HG02623 (cell line): ENCODE results near the gene CTCFL.
"Not testable (repeated sequence)": the region's sequence is repeated elsewhere in the genome, so short reads cannot be mapped to it uniquely, and the experiment has no call there.

Experiments
- ATAC-seq: cut with Tn5 transposase; IDR thresholded peaks from one replicate; pipeline ENCODE4 v1.9.1; 2021; ENCODE audit warnings: moderate library complexity; ENCODE audit not compliant: unreplicated experiment

CTCFL gene

DNA sequence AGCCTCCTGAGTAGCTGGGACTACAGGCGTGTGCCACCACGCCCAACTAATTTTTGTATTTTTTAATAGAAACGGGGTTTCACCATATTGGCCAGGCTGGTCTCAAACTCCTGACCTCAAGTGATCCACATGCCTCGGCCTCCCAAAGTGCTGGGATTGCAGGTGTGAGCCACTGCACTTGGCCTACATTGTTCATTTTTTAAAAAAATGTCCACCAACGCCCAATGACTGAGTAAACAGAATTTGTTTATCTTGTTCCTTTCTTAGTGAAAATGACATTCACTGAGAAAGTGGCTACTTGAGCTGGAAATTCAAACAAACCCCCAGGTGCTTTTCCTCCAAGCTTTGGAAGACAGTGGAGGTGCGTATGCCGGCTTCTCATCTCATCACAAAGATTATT is 13.2 kb downstream of the CTCFL start:
- not testable (repeated sequence) for ATAC-seq

- ATAC-seq, result no peak
Measured at GRCh38 chr20:57509665-57510237, 15.2 kb downstream of the CTCFL start.

DNA sequence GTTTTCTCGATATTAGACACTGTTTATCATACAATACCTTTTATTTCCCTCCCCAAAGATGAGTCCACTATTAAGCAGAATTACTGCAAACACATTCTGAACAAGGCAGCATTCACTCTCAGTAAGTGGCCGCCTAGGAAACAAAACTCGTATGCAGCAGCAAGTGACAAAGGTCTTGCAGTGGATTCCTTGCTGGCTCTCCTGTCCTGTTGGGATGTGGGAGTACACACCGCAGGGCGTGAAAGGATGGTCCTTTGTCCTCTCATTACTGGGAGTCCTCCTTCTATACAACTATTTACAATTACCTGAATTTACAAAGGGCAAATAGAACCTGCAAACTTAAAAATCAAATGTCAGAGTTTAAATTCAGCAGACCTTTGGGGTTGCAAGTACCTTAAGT is 16.1 kb downstream of the CTCFL start:
- ATAC-seq, result no peak

GRCh38 chr20:57508381-57508780 is 16.6 kb downstream of the CTCFL start:
- ATAC-seq, result no peak

DNA sequence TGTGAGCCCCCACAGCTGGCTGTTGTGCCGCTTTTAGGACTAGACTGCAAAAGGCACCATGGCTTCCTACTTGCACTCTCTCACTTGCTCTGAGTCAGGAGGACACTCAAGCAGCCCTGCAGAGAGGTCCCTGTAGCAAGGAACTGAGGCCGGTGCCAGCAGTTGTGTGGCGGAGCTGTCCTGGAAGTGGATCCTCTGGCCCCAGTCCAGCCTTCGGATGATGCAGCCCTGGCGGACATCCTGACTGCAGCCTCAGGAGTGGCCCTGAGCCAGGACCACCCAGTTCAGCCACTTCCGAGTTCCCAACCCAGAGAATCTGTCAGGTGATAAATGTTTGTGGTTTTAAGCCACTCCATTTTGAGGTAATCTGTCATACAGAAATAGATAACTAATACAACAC is 17.5 kb downstream of the CTCFL start:
- ATAC-seq, result no peak

DNA sequence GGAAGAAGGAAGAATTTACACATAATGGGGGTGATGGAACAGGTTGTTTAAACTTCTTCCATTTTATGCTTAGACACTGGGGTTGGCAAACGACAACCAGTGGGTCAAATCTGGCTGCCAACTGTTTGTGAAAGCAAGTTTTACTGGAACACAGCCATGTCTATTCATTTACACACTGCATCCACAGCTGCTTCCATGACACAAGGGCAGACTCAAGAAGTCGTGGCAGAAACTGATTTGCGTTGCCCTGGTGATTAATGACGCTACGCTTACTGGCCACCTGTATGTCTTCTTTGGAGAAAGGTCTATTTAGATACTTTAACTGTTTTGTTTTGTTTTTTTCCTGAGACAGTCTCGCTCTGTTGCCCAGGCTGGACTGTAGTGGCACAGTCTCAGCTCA is 19.0 kb downstream of the CTCFL start:
- ATAC-seq, result no peak

- ATAC-seq, result no peak
Measured at GRCh38 chr20:57504411-57504810, 20.5 kb downstream of the CTCFL start.

- no peak for ATAC-seq
Measured at GRCh38 chr20:57503035-57503658, 21.8 kb downstream of the CTCFL start.

DNA sequence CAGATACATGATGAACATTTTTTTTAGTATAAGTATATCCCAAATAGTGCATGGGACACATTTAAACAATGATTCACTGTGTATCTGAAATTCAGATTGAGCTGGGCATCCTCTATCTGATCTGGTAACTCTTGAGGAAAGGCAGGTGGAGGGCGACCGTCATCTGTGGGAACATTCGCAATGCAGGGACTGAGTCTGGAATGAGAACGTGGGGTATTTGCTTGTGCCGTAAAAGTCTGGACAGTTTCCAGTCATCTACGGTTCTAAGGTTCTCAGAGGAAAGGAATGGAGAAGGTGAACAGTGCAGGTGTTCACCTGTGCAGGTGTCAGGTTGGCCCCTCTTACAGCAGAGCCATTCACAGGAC is 22.6 kb downstream of the CTCFL start:
- ATAC-seq, result no peak

DNA sequence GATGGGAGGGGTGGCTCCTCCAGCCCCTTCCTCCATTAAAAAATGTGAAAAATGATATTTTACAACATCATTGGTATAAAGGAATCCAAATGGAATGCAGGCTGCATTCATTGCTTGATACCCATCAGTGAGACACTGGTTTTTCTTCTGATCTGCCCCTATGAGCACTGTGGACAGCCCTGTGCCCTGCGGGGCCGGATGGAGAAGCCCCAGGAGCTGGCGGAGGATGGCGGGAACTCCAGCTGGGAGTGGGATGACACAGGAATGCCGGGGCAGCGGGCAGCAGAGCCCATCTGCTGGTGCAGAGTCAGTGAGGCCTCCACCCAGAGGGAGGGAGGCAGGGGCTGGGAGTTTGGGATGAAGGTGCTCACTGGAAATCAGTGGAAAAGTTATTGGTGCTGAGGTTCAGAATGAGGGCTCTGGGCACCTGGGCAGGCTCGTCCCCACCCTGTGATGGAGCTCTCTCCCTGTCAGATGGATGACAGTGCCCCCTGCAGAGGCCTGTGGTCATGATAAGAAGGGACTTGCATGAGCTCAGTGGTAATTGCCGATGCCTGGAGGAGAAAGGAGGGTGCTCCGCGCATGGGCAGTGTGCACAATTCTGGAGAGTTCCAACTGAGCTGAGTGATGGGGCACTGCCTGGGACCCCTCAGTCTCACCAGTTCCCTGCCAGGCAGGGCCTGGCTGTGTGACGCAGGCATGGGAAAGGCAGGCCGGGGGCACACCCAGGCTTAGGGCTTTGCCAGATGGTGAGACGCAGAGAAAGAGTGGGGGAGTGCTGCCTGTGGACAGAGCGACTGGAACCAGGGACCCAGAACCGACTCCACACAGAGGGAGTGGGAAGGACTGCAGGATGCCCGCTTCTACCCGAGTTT is 23.2 kb downstream of the CTCFL start:
- ATAC-seq, result no peak

DNA sequence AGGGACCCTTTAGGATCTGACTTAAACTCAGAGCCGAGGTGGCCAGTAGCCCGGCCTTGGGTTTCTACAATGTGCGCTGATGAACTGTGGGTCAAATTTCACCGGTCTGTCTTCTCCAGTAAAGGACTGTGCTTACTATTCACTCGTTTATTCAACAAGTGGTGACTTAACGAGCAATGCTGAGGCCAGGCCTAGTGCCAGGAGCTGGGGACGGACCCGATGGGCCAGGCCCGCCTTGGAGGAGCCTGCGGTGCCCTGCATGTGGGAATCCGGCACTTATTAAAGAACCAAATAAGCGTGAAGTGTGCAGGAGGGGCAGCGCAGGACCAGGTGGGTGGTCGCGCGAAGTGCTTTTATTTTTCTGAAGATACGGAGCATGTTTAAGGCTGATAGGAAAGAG is 24.0 kb downstream of the CTCFL start:
- no peak for ATAC-seq

DNA sequence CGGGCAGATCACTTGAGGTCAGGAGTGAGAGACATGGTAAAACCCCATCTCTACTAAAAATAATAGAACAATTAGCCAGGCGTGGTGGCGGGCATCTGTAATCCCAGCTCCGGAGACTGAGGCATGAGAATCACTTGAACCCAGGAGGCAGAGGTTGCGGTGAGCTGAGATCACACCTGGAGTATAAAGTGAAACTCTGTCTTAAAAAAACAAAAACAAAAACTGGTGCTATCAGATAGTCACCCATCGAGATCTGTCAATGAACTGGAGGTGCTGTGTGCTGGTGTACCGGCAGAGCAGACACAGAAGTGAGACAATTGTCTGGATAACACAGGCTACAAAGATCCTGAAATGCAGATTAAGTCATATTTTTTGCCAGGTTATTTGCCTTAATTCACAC is 24.7 kb downstream of the CTCFL start:
- ATAC-seq, result no peak

- no peak for ATAC-seq
Measured at GRCh38 chr20:57499676-57500075, 25.3 kb downstream of the CTCFL start.

DNA sequence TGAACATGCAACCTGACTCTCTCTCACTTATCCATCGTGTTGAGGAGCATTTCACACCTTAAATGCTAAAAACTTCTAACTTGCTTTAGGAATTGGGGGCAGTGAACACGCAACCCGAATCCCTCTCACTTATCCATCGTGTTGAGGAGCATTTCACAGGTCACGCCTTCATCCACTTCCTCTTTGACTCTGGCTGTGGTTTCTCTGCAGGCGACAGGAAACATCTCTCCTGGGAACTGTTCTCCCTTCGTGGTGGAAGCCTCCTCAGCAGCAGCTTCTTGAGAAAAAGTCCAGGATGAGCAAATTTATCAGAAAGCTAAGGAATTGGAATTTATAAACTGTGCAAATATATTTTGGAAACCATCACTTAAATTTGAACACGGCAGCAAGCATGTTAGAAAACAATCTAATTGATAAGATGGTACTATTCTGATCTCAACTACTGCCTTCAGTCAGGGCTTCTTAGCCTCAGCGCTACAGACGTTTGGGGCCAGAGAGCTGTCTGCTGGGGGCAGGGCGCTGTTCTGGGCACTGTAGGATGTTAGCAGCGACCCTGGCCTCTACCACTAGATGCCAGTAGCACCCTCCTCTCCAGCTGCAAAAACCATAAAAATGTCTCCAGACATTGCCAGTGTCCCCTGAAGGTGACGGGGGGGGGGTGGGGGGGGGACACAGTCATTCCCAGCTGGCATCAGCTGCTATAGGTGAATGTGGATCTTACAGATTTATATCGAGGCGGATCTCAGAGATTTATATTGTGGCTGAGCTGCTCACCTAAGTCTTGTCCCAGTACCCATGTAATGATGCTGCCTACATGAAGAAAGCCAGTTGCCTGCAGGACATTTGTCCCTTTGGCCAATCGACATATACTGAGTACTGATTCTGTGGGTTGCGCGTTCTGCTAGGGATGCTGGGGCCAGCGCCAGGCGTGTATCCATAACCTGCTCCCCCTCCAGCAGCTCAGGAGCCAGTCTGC is 26.2 kb downstream of the CTCFL start:
- no peak for ATAC-seq

GRCh38 chr20:57496592-57496991 is 28.3 kb downstream of the CTCFL start:
- no peak for ATAC-seq

DNA sequence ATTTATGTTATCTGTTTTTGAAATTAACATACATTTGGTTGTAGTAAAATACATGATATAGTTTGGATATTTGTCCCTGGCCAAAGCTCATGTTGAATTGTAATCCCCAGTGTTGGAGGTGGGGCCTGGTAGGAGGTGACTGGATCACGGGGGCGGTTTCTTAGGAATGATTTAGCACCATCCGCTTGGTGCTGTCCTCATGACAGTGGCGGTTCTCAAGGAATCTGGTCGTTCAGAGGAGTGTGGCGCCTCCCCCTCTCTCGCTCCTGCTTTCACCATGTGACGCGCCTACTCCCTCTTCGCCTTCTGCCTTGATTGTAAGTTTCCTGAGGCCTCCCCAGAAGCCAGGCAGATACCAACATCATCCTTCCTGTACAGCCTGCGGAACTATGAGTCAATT is 29.0 kb downstream of the CTCFL start:
- no peak for ATAC-seq

DNA sequence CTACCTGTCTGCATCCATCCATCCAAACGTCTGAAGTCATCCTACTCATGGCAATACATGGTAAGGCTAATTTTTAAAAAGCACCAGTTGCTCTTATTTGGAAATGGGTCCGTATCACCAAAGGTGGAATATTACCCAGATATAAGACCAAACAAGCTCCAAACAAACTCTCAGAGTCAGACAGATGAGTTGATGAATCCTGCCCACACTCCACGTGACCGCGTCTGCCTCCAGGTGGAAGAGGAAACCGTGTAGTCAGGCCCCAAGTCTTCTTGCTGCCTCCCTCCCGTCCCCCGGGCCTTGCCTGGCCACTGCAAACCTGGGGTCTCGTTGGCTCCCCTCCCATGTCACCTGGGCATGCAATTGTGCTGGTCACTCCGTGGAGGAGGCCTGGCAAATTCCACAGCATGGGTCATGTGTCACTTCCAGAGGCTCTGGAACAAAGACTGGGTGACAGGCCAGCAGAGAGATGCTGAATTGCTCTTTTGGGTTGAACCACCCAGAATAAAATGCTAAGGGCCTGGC is 31.8 kb downstream of the CTCFL start:
- ATAC-seq, result no peak

DNA sequence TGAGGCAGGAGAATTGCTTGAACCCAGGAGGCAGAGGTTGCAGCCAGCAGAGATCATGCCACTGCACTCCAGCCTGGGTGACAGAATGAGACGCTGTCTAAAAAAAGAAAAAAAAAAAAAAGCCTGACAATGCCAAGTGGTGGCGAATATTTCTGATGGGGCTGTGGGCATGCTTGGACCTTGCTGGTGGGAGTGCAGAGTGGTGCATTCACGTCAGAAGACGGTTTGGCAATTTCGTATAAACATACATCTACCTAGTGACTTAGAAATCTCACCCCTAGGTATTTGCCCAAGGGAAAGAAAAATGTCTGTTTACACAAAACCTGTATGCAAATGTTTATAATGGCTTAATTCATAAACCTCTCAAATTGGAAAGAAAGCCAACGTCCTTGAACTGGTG is 33.6 kb downstream of the CTCFL start:
- no peak for ATAC-seq

DNA sequence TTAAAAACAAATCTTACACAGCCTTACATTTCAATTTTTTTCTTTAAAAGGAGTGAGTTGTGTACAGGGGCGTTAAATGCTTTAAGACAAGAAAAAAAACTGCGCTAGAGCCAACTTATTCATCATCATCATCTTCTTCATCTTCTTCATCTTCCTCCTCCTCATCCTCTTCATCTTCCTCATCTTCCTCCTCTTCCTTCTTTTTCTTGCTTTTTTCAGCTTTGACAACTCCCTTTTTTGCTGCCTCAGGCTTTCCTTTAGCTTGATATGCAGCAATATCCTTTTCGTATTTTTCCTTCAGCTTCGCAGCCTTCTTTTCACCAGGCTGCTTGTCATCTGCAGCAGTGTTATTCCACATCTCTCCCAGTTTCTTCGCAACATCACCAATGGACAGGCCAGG is 36.7 kb downstream of the CTCFL start:
- ATAC-seq, result not testable (repeated sequence)

DNA sequence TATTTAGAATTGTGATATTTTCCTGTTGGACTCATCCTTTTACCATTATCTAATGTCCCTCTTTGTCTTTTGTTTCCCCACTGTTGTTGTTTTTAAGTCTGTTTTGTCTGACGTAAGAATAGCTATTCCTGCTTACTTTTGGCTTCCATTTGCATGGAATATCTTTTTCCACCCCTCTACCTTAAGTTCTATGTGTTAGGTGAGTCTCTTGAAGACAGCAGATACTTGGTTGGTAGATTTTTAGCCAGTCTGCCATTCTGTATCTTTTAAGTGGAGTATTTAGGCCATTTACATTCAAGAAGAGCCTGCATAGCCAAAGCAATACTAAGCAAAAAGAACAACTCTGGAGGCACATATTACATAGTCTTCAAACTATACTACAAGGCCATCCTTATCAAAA is 39.2 kb downstream of the CTCFL start:
- ATAC-seq, result no peak

- no peak for ATAC-seq
Measured at GRCh38 chr20:57484772-57485171, 40.2 kb downstream of the CTCFL start.
